Rectal smooth muscle tissue (tissue), 1 donor: Measurements from ENCODE around the gene PES1.
"Not testable (repeated sequence)": the region's sequence is repeated elsewhere in the genome, so short reads cannot be mapped to it uniquely, and the experiment has no call there.

Experiments used
- H3K27ac ChIP-seq: one replicate; pipeline ENCODE4 v1.7.0; 2013; ENCODE audit warnings: low read depth, low read length, inconsistent platforms
- H3K27me3 ChIP-seq: one replicate; pipeline ENCODE4 v1.7.0; 2013; ENCODE audit warnings: low read length; ENCODE audit not compliant: control insufficient read depth, insufficient read depth
- H3K36me3 ChIP-seq: one replicate; pipeline ENCODE4 v1.7.0; 2013; ENCODE audit warnings: low read length; ENCODE audit not compliant: control insufficient read depth, insufficient read depth
- H3K4me1 ChIP-seq: one replicate; pipeline ENCODE4 v1.7.0; 2013; ENCODE audit warnings: low read length; ENCODE audit not compliant: control insufficient read depth, insufficient read depth
- H3K4me3 ChIP-seq: one replicate; pipeline ENCODE4 v1.7.0; 2013; ENCODE audit warnings: low read length
- H3K9ac ChIP-seq: one replicate; pipeline ENCODE4 v1.7.0; 2013; ENCODE audit warnings: low read length

PES1 gene

GRCh38 chr22:30555282-30556210 lies 36.2 kb downstream of the PES1 start:
- no peaks in the 10 kb centered on the region for H3K36me3 ChIP-seq
- H3K9ac ChIP-seq, result no peak overlapping the region
- no peaks in the 10 kb centered on the region for H3K4me1 ChIP-seq
- H3K27ac ChIP-seq, result no peak overlapping the region
- H3K4me3 ChIP-seq, result no peak overlapping the region
- H3K27me3 ChIP-seq, result no peaks in the 10 kb centered on the region

GRCh38 chr22:30553971-30554370 lies 37.7 kb downstream of the PES1 start:
- Histone ChIP-seq H3K4me1 (no peaks in the 10 kb centered on the region), H3K27ac (no peak overlapping the region)

GRCh38 chr22:30552719-30553118 lies 39.0 kb downstream of the PES1 start:
- Histone ChIP-seq H3K9ac (no peak overlapping the region), H3K27ac (no peak overlapping the region), H3K4me1 (no peaks in the 10 kb centered on the region), H3K36me3 (no peaks in the 10 kb centered on the region), H3K4me3 (no peak overlapping the region), H3K27me3 (no peaks in the 10 kb centered on the region)

More at GRCh38 chr22:30553971-30554370, 37.7 kb downstream of the PES1 start:
- Histone ChIP-seq H3K9ac (no peak overlapping the region), H3K27me3 (no peaks in the 10 kb centered on the region), H3K36me3 (no peaks in the 10 kb centered on the region), H3K4me3 (no peak overlapping the region)

GRCh38 chr22:30551813-30552212 lies 39.9 kb downstream of the PES1 start:
- not testable (repeated sequence) for H3K36me3 ChIP-seq, H3K9ac ChIP-seq, H3K4me3 ChIP-seq, H3K4me1 ChIP-seq, H3K27me3 ChIP-seq, H3K27ac ChIP-seq

- H3K27me3 ChIP-seq, result peaks cover 3% of the 10 kb centered on the region
These were observed 44.5 kb downstream of the PES1 start for GRCh38 chr22:30547188-30547587.

GRCh38 chr22:30546616-30547015 lies 45.1 kb downstream of the PES1 start, which contains the start of gene SEC14L6:
Gene SEC14L6, minus strand, starts transcription at chr22:30546741. Its CDS starts 59 bp downstream, at chr22:30546682.
- H3K4me1 ChIP-seq, result no peaks in the 10 kb centered on the region
- H3K9ac ChIP-seq, result no peak within 1 kb of the TSS
- H3K27ac ChIP-seq, result no peak within 1 kb of the TSS
- H3K27me3 ChIP-seq, result peaks cover 3% of the 10 kb centered on the region
- no peaks in the 10 kb centered on the region for H3K36me3 ChIP-seq
- H3K4me3 ChIP-seq, result no peak within 1 kb of the TSS

More at GRCh38 chr22:30547188-30547587, 44.5 kb downstream of the PES1 start:
- Histone ChIP-seq H3K36me3 (no peaks in the 10 kb centered on the region), H3K4me1 (no peaks in the 10 kb centered on the region), H3K9ac (no peak overlapping the region), H3K27ac (no peak overlapping the region), H3K4me3 (no peak overlapping the region)

- no peak overlapping the region for H3K4me3 ChIP-seq
- H3K27me3 ChIP-seq, result peaks cover 3% of the 10 kb centered on the region
- no peak overlapping the region for H3K9ac ChIP-seq
These were observed 48.9 kb downstream of the PES1 start for GRCh38 chr22:30542811-30543188.

GRCh38 chr22:30541961-30542810 lies 49.5 kb downstream of the PES1 start:
- H3K36me3 ChIP-seq, result no peaks in the 10 kb centered on the region
- no peaks in the 10 kb centered on the region for H3K4me1 ChIP-seq
- no peak overlapping the region for H3K9ac ChIP-seq
- H3K27me3 ChIP-seq, result peaks cover 3% of the 10 kb centered on the region
- H3K4me3 ChIP-seq, result peak overlapping the region; percentile 27
- no peak overlapping the region for H3K27ac ChIP-seq

More at GRCh38 chr22:30542811-30543188, 48.9 kb downstream of the PES1 start:
- no peak overlapping the region for H3K27ac ChIP-seq
- H3K4me1 ChIP-seq, result no peaks in the 10 kb centered on the region
- no peaks in the 10 kb centered on the region for H3K36me3 ChIP-seq

GRCh38 chr22:30541511-30541910 lies 50.2 kb downstream of the PES1 start:
- H3K36me3 ChIP-seq, H3K9ac ChIP-seq, H3K27ac ChIP-seq, H3K27me3 ChIP-seq, H3K4me3 ChIP-seq, H3K4me1 ChIP-seq: not testable (repeated sequence)

- Histone ChIP-seq H3K4me3 (no peak overlapping the region), H3K9ac (no peak overlapping the region), H3K36me3 (no peaks in the 10 kb centered on the region), H3K4me1 (no peaks in the 10 kb centered on the region), H3K27ac (no peak overlapping the region), H3K27me3 (no peaks in the 10 kb centered on the region)
These were observed 52.3 kb downstream of the PES1 start for GRCh38 chr22:30539368-30539767.

GRCh38 chr22:30538280-30538679 lies 53.4 kb downstream of the PES1 start:
- no peaks in the 10 kb centered on the region for H3K4me1 ChIP-seq
- no peaks in the 10 kb centered on the region for H3K36me3 ChIP-seq
- H3K9ac ChIP-seq, result no peak overlapping the region
- H3K27ac ChIP-seq, result no peak overlapping the region
- H3K27me3 ChIP-seq, result no peaks in the 10 kb centered on the region
- H3K4me3 ChIP-seq, result no peak overlapping the region

- no peaks in the 10 kb centered on the region for H3K36me3 ChIP-seq
- no peaks in the 10 kb centered on the region for H3K4me1 ChIP-seq
- no peaks in the 10 kb centered on the region for H3K27me3 ChIP-seq
- no peak overlapping the region for H3K9ac ChIP-seq
- H3K4me3 ChIP-seq, result no peak overlapping the region
- H3K27ac ChIP-seq, result no peak overlapping the region
These were observed 54.5 kb downstream of the PES1 start for GRCh38 chr22:30537083-30537731.
